ENCODE data around the gene KPNA2. TPM values are rescaled to one million over a fixed set of nuclear protein-coding genes. Genes with fewer than 3 reads are reported as not detected.
A peak's percentile ranks its signal among the peaks of the same experiment; 100 is the strongest.
"Not testable (repeated sequence)": the region's sequence is repeated elsewhere in the genome, so short reads cannot be mapped to it uniquely, and the experiment has no call there.

KPNA2 gene
- total RNA-seq, 1 experiment from 2014 or later: 170 TPM

DNA sequence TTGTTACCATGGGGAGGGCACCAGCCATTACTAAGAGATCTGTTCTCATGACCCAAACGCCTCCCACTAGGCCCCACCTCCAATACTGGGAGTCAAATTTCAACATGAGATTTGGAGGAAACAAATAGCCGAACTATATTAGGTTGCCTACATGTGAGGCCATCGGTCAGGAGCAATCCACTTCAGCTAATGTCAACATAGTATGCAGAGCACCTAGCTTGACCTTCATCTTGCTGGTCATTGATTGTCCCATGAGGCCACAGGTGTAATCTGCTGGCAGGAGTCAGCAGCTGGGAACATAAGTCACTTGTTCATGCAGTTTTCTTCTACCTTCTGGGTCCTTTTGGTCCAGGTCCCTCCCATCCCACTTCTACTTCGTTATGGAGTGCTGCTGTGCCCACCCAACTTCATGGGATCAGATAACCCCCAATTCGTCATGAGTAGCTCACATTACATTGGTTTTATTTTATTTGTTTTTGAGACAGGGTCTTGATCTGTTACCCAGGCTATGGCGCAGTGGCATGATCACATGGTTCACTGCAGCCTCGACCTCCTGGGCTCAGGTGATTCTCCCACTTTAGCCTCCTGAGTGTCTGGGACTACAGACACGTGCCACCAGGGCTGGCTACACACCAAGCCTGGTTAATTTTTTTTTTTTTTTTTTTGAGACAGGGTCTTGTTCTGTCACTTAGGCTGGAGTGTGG lies 5.9 kb upstream of the KPNA2 start:
- no peak for DNase-seq
- H3K36me3 ChIP-seq (ENCODE audit: insufficient read depth, low read length): no peaks in the 10 kb centered on the region
- H3K27ac ChIP-seq (ENCODE audit: low read length): no peak overlapping the region
- no peak overlapping the region for H3K9ac ChIP-seq (ENCODE audit: low read length)
- H3K9me2 ChIP-seq (replicated peaks; ENCODE audit: insufficient read depth, low read length): no peaks in the 10 kb centered on the region
- H2AFZ ChIP-seq (ENCODE audit: low read length): no peak overlapping the region
- no peak overlapping the region for H3K4me2 ChIP-seq (ENCODE audit: low read depth, low read length, poor library complexity, severe bottlenecking)
- no peak overlapping the region for H3K4me3 ChIP-seq (ENCODE audit: low read length)
- no peaks in the 10 kb centered on the region for H3K9me3 ChIP-seq (ENCODE audit: low read length)
- no peaks in the 10 kb centered on the region for H3K27me3 ChIP-seq (ENCODE audit: low read length)
- H3K79me2 ChIP-seq (ENCODE audit: low read length): no peaks in the 10 kb centered on the region
- peaks cover 13% of the 10 kb centered on the region for H3K4me1 ChIP-seq (ENCODE audit: low read length)
- H4K20me1 ChIP-seq (ENCODE audit: insufficient read depth, low read depth, low read length): no peaks in the 10 kb centered on the region

DNA sequence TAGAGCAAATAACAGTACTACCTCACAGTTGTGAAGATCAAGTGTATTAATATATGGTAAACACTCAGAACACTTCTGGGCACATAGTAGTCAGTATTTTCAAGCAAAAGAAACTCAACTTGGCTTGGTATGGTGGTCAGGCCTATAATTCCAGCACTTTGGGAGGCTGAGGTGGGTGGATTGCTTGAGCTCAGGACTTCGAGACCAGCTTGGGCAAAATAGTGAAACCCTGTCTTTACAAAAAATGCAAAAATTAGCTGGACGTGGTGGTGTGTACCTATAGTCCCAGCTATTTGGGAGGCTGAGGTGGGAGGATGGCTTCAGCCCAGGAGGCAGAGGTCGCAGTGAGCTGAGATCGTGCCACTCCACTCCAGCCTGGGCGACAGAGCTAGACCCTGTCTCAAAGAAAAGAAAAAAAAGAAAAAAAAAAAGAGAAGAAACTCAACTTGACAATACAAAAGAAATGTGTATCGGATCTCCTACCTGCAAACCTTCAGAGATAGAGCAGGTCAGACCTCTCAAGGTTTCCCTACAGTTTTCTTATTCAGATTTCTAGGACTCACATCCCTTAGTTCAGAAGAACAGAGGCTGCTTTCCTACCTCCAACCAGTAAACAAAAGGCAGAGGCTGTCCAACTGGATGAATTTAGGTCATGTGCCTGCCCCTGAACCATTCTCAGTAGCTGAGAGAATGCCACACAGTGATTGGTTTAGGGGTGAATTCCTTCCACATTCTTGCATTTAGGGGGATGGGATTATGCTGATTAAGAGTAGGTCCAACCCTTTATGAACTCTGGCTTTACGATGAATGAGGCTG lies 1.7 kb upstream of the KPNA2 start:
- no peak for DNase-seq
- Histone ChIP-seq H3K27ac (ENCODE audit: low read length) (no peak overlapping the region), H3K79me2 (ENCODE audit: low read length) (peaks cover 33% of the 10 kb centered on the region), H3K9me3 (ENCODE audit: low read length) (no peaks in the 10 kb centered on the region), H3K9ac (ENCODE audit: low read length) (no peak overlapping the region), H3K4me2 (ENCODE audit: low read depth, low read length, poor library complexity, severe bottlenecking) (peak overlapping the region; percentile 79), H3K27me3 (ENCODE audit: low read length) (no peaks in the 10 kb centered on the region), H3K4me3 (ENCODE audit: low read length) (no peak overlapping the region), H2AFZ (ENCODE audit: low read length) (peak overlapping the region; percentile 90; the same call in 1 of the 2 replicates), H3K9me2 (replicated peaks; ENCODE audit: insufficient read depth, low read length) (no peaks in the 10 kb centered on the region), H3K36me3 (ENCODE audit: insufficient read depth, low read length) (peaks cover 26% of the 10 kb centered on the region), H3K4me1 (ENCODE audit: low read length) (peaks cover 28% of the 10 kb centered on the region), H4K20me1 (ENCODE audit: insufficient read depth, low read depth, low read length) (peaks cover 13% of the 10 kb centered on the region)

DNA sequence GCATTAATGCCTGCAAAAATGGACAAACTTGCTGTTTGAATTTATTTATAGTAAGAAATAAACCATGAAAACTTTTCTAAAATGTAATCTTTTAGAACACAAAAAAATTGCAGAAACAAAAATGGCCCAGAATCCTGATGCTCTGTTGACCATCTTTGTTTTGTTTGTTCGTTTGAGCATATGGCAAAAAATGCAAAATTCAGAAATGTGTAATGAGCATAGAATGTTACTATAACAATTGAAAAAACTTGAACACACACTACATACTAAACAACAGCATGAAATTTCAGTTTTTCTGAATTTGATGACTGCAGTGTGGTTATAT lies 1.1 kb upstream of the KPNA2 start:
- H2AFZ ChIP-seq (ENCODE audit: low read length): 0 out of 2 replicates have a peak overlapping the region, but pooled peaks have one; percentile 90
- no peak overlapping the region; the same call in 1 of the 2 replicates for H3K9ac ChIP-seq (ENCODE audit: low read length)
- no peak for DNase-seq
- no peaks in the 10 kb centered on the region for H3K27me3 ChIP-seq (ENCODE audit: low read length)
- peaks cover 26% of the 10 kb centered on the region for H3K4me1 ChIP-seq (ENCODE audit: low read length)
- H3K79me2 ChIP-seq (ENCODE audit: low read length): peaks cover 37% of the 10 kb centered on the region
- no peaks in the 10 kb centered on the region for H3K9me2 ChIP-seq (replicated peaks; ENCODE audit: insufficient read depth, low read length)
- H3K9me3 ChIP-seq (ENCODE audit: low read length): no peaks in the 10 kb centered on the region
- H3K27ac ChIP-seq (ENCODE audit: low read length): no peak overlapping the region
- H4K20me1 ChIP-seq (ENCODE audit: insufficient read depth, low read depth, low read length): peaks cover 13% of the 10 kb centered on the region
- no peak overlapping the region for H3K4me3 ChIP-seq (ENCODE audit: low read length)
- H3K36me3 ChIP-seq (ENCODE audit: insufficient read depth, low read length): peaks cover 30% of the 10 kb centered on the region
- H3K4me2 ChIP-seq (ENCODE audit: low read depth, low read length, poor library complexity, severe bottlenecking): peak overlapping the region; percentile 79

GRCh38 chr17:68035131-68035522 lies 408 bp upstream of the KPNA2 start:
- peak overlapping the region; percentile 39; the same call in 1 of the 2 replicates for H3K4me3 ChIP-seq (ENCODE audit: low read length)
- H3K79me2 ChIP-seq (ENCODE audit: low read length): peaks cover 37% of the 10 kb centered on the region
- H3K36me3 ChIP-seq (ENCODE audit: insufficient read depth, low read length): peaks cover 33% of the 10 kb centered on the region
- H3K4me2 ChIP-seq (ENCODE audit: low read depth, low read length, poor library complexity, severe bottlenecking): peak overlapping the region; percentile 79
- H4K20me1 ChIP-seq (ENCODE audit: insufficient read depth, low read depth, low read length): peaks cover 13% of the 10 kb centered on the region
- no peaks in the 10 kb centered on the region for H3K9me3 ChIP-seq (ENCODE audit: low read length)
- H3K9ac ChIP-seq (ENCODE audit: low read length): peak overlapping the region; percentile 40; the same call in 1 of the 2 replicates
- no peaks in the 10 kb centered on the region for H3K9me2 ChIP-seq (replicated peaks; ENCODE audit: insufficient read depth, low read length)
- no peak overlapping the region for H3K27ac ChIP-seq (ENCODE audit: low read length)
- no peak overlapping the region for H2AFZ ChIP-seq (ENCODE audit: low read length)
- H3K27me3 ChIP-seq (ENCODE audit: low read length): no peaks in the 10 kb centered on the region
- peaks cover 22% of the 10 kb centered on the region for H3K4me1 ChIP-seq (ENCODE audit: low read length)
- no peak for DNase-seq

DNA sequence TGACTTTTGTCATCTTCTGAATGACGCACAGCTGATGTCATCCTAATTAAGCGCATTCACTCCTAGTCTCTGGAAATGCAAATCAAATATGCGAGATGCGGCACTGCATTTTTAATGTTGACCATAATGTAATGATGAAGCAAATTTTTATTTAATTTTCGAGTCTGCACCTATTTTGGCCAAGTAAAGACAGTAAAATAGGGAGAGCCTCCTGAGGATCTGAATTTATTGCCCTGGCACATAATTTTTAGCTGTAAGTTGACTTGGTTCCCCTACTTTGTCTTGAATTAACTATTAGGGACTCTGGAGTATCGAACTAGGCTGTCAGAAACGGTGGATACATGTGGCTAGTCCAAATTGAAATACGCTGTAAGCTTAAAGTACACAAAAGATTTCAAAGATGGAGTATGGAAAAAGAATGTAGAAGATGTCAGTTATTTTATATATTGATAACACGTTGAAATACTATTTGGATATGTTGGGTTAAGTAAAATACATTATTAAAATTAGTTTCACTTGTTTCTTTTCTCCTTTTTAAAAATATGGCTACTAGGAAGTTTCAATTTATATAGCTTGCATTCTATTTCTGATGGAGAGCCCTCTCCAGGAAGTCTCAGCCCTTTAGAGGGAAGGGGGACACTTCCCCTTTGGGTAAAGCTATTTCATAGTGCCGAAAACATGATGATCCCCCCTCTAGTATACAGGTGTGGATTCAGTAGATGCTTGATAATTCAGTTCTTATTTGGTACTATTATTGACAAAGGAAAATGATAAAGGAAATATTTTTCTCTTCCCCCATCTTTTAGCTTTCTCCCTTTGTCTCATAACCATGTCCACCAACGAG lies 991 bp downstream of the KPNA2 start:
- Histone ChIP-seq H4K20me1 (ENCODE audit: insufficient read depth, low read depth, low read length) (peaks cover 13% of the 10 kb centered on the region), H3K4me3 (ENCODE audit: low read length) (peak overlapping the region; percentile 96), H3K9me3 (ENCODE audit: low read length) (no peaks in the 10 kb centered on the region), H3K4me2 (ENCODE audit: low read depth, low read length, poor library complexity, severe bottlenecking) (peak overlapping the region; percentile 97), H3K79me2 (ENCODE audit: low read length) (peaks cover 37% of the 10 kb centered on the region), H3K9ac (ENCODE audit: low read length) (peak overlapping the region; percentile 97), H3K4me1 (ENCODE audit: low read length) (peaks cover 22% of the 10 kb centered on the region), H3K27ac (ENCODE audit: low read length) (peak overlapping the region; percentile 90), H3K9me2 (replicated peaks; ENCODE audit: insufficient read depth, low read length) (no peaks in the 10 kb centered on the region), H3K36me3 (ENCODE audit: insufficient read depth, low read length) (peaks cover 47% of the 10 kb centered on the region), H3K27me3 (ENCODE audit: low read length) (no peaks in the 10 kb centered on the region), H2AFZ (ENCODE audit: low read length) (no peak overlapping the region)
- DNase-seq: no peak

GRCh38 chr17:68047153-68047846 lies 11.8 kb downstream of the KPNA2 start:
- Histone ChIP-seq H3K79me2 (ENCODE audit: low read length) (no peaks in the 10 kb centered on the region), H3K9ac (ENCODE audit: low read length) (no peak overlapping the region), H3K4me3 (ENCODE audit: low read length) (no peak overlapping the region), H2AFZ (ENCODE audit: low read length) (no peak overlapping the region), H4K20me1 (ENCODE audit: insufficient read depth, low read depth, low read length) (0 out of 2 replicates have a peak, but pooled peaks cover 5% of the 10 kb centered on the region), H3K36me3 (ENCODE audit: insufficient read depth, low read length) (peaks cover 33% of the 10 kb centered on the region; the same call in 1 of the 2 replicates), H3K27me3 (ENCODE audit: low read length) (no peaks in the 10 kb centered on the region), H3K4me1 (ENCODE audit: low read length) (no peaks in the 10 kb centered on the region), H3K27ac (ENCODE audit: low read length) (no peak overlapping the region), H3K9me2 (replicated peaks; ENCODE audit: insufficient read depth, low read length) (no peaks in the 10 kb centered on the region), H3K9me3 (ENCODE audit: low read length) (no peaks in the 10 kb centered on the region), H3K4me2 (ENCODE audit: low read depth, low read length, poor library complexity, severe bottlenecking) (no peak overlapping the region)
- no peak for DNase-seq

- H3K9ac ChIP-seq (ENCODE audit: low read length): not testable (repeated sequence)
These were observed 12.5 kb downstream of the KPNA2 start for GRCh38 chr17:68047890-68048542.

More at GRCh38 chr17:68047890-68048542, 12.5 kb downstream of the KPNA2 start:
- H4K20me1 ChIP-seq (ENCODE audit: insufficient read depth, low read depth, low read length); H3K4me1 ChIP-seq (ENCODE audit: low read length); H3K4me3 ChIP-seq (ENCODE audit: low read length); H3K4me2 ChIP-seq (ENCODE audit: low read depth, low read length, poor library complexity, severe bottlenecking); H3K27me3 ChIP-seq (ENCODE audit: low read length); DNase-seq; H3K9me3 ChIP-seq (ENCODE audit: low read length); H3K9me2 ChIP-seq (replicated peaks; ENCODE audit: insufficient read depth, low read length); H2AFZ ChIP-seq (ENCODE audit: low read length); H3K79me2 ChIP-seq (ENCODE audit: low read length); H3K27ac ChIP-seq (ENCODE audit: low read length): not testable (repeated sequence)
- peaks cover 28% of the 10 kb centered on the region; the same call in 1 of the 2 replicates for H3K36me3 ChIP-seq (ENCODE audit: insufficient read depth, low read length)

Measured in Karpas-422 (cell line).